Astrocyte (in vitro differentiated cells and primary cell): Measurements from ENCODE around the gene EML3. TPM values are rescaled to one million over a fixed set of nuclear protein-coding genes. Genes with fewer than 3 reads are reported as not detected.

ENCODE experiments used
- DNase-seq: peaks from one replicate; pipeline ENCODE4 v3.0.0-alpha.2; 2010; ENCODE audit warnings: low read depth
- FAIRE-seq: peaks from 2 replicates; lab custom pipeline; 2011; peaks lifted over from hg19 to GRCh38; lab: Jason Lieb, UNC
- H2AFZ ChIP-seq: 2 replicates; pipeline ENCODE4 v1.6.0; 2012; ENCODE audit warnings: low read depth, low read length, inconsistent platforms
- H3K27ac ChIP-seq: 2 replicates; pipeline ENCODE4 v1.5.1; 2011; ENCODE audit warnings: low read depth, low read length, inconsistent platforms
- H3K27me3 ChIP-seq: 2 replicates; pipeline ENCODE4 v1.6.0; 2011; ENCODE audit warnings: low read length, inconsistent platforms; ENCODE audit not compliant: insufficient read depth
- H3K36me3 ChIP-seq: 2 replicates; pipeline ENCODE4 v1.5.1; 2011; ENCODE audit warnings: low read length, inconsistent platforms; ENCODE audit not compliant: insufficient read depth
- H3K4me1 ChIP-seq: 2 replicates; pipeline ENCODE4 v1.5.1; 2011; ENCODE audit warnings: low read length, inconsistent platforms; ENCODE audit not compliant: insufficient read depth
- H3K4me2 ChIP-seq: 2 replicates; pipeline ENCODE4 v1.6.0; 2012; ENCODE audit warnings: low read length, inconsistent platforms
- H3K4me3 ChIP-seq: 2 replicates; pipeline ENCODE4 v1.5.1; 2011; ENCODE audit warnings: low read depth, mild to moderate bottlenecking, low read length, inconsistent platforms; ENCODE audit not compliant: insufficient read depth
- H3K79me2 ChIP-seq: 2 replicates; pipeline ENCODE4 v1.6.0; 2012; ENCODE audit warnings: mild to moderate bottlenecking, low read length, inconsistent platforms; ENCODE audit not compliant: insufficient read depth
- H3K9ac ChIP-seq: 2 replicates; pipeline ENCODE4 v1.6.0; 2012; ENCODE audit warnings: mild to moderate bottlenecking, low read length, inconsistent platforms
- H3K9me3 ChIP-seq: 2 replicates; pipeline ENCODE4 v1.5.1; 2012; ENCODE audit warnings: low read depth, mild to moderate bottlenecking, low read length, inconsistent platforms; ENCODE audit not compliant: insufficient read depth
- H4K20me1 ChIP-seq: 2 replicates; pipeline ENCODE4 v1.6.0; 2012; ENCODE audit warnings: low read length, inconsistent platforms; ENCODE audit not compliant: insufficient read depth
- H3K27ac Mint-ChIP-seq: one replicate; pipeline ENCODE4 v1.8.0; 2021; ENCODE audit warnings: mild to moderate bottlenecking, mixed read lengths; ENCODE audit not compliant: unreplicated experiment
- H3K27me3 Mint-ChIP-seq: one replicate; pipeline ENCODE4 v1.8.0; 2021; ENCODE audit warnings: low read depth, mixed read lengths; ENCODE audit not compliant: unreplicated experiment
- H3K36me3 Mint-ChIP-seq: one replicate; pipeline ENCODE4 v1.8.0; 2021; ENCODE audit warnings: low read depth, mixed read lengths; ENCODE audit not compliant: unreplicated experiment
- H3K4me1 Mint-ChIP-seq: one replicate; pipeline ENCODE4 v1.8.0; 2021; ENCODE audit warnings: low read depth, mixed read lengths; ENCODE audit not compliant: unreplicated experiment
- H3K4me3 Mint-ChIP-seq: one replicate; pipeline ENCODE4 v1.8.0; 2021; ENCODE audit warnings: mild to moderate bottlenecking, moderate library complexity, mixed read lengths; ENCODE audit not compliant: unreplicated experiment
- H3K9me3 Mint-ChIP-seq: one replicate; pipeline ENCODE4 v1.8.0; 2021; ENCODE audit warnings: mild to moderate bottlenecking, mixed read lengths; ENCODE audit not compliant: unreplicated experiment
- CTCF ChIP-seq: IDR thresholded peaks from 2 replicates; pipeline ENCODE4 v1.5.1; 2011; ENCODE audit warnings: low read depth, mild to moderate bottlenecking, inconsistent platforms, low read length, moderate library complexity; ENCODE audit not compliant: insufficient read depth
- EZH2 ChIP-seq: IDR thresholded peaks from 2 replicates; pipeline ENCODE4 v1.6.1; 2012; ENCODE audit warnings: mild to moderate bottlenecking, low read length, inconsistent platforms; ENCODE audit not compliant: insufficient read depth
- microRNA-seq: library from miRNA; unstranded; fragments of <30 nt; microRNA quantifications from one replicate; pipeline ENCODE4 v1.2.0, GENCODE V29; 2020
- total RNA-seq: library from RNA; stranded (reverse); gene quantifications from 2 replicates; pipeline ENCODE4 v1.2.1, GENCODE V29; 2021

EML3 gene
- total RNA-seq, 1 donor from 2014 or later = 25.5 TPM

GRCh38 chr11:62553080-62553838 is 59.3 kb downstream of the EML3 start:
- Histone ChIP-seq H4K20me1 (peaks cover 15% of the 10 kb centered on the region), H3K9ac (peak overlapping the region; percentile 88), H3K9me3 (no peaks in the 10 kb centered on the region), H3K36me3 (no peaks in the 10 kb centered on the region), H3K4me2 (peak overlapping the region; percentile 93), H3K4me3 (peak overlapping the region; percentile 43), H2AFZ (peak overlapping the region; percentile 19), H3K27ac (peak overlapping the region; percentile 97), H3K27me3 (no peaks in the 10 kb centered on the region), H3K4me1 (peaks cover 69% of the 10 kb centered on the region), H3K79me2 (peaks cover 5% of the 10 kb centered on the region)
- Mint-ChIP-seq H3K9me3 (no peaks in the 10 kb centered on the region), H3K36me3 (peaks cover 5% of the 10 kb centered on the region), H3K4me3 (peak overlapping the region; percentile 64), H3K4me1 (peaks cover 56% of the 10 kb centered on the region), H3K27me3 (no peaks in the 10 kb centered on the region), H3K27ac (peak overlapping the region; percentile 91)
- DNase-seq (peak; percentile 96), FAIRE-seq (peak; percentile 47)
- TF ChIP-seq CTCF = no peak
- no peak for TF ChIP-seq EZH2

DNA sequence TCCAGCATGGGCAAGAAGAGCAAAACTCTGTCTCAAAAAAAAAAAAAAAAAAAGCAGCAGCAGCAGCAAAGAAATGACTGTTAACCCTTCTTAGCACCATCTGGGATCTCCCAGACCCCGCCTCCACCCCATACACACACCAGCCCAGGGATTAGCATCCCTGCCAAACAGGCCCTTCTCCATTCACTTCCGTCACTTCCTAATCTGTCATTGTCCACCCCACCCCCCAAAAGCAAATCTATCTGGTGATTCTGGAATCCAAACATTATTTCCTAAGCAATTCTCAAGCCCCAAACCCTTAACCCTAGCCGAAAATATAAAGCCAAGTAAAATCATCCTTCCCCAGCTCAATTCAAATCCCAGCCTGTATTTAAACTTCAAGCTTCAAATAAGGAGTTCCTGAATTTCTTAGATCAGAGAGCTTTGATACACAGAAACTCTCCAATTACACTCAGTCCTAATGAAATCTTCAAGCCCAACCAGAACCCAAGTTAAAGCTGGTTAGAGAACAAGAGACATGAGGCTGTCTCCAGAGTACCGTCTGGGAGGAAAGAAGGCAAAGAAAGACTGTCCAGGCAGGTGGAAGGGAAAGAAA is 60.0 kb downstream of the EML3 start:
- Histone ChIP-seq H3K4me2 (peak overlapping the region; percentile 93), H3K36me3 (no peaks in the 10 kb centered on the region), H3K27me3 (no peaks in the 10 kb centered on the region), H3K27ac (peak overlapping the region; percentile 97), H2AFZ (no peak overlapping the region), H3K4me1 (peaks cover 75% of the 10 kb centered on the region), H3K4me3 (peak overlapping the region; percentile 43), H3K9me3 (no peaks in the 10 kb centered on the region), H3K79me2 (peaks cover 8% of the 10 kb centered on the region), H3K9ac (peak overlapping the region; percentile 88), H4K20me1 (peaks cover 15% of the 10 kb centered on the region)
- Mint-ChIP-seq H3K9me3 (no peaks in the 10 kb centered on the region), H3K27ac (peak overlapping the region; percentile 90), H3K36me3 (peaks cover 5% of the 10 kb centered on the region), H3K27me3 (no peaks in the 10 kb centered on the region), H3K4me3 (peak overlapping the region; percentile 54), H3K4me1 (peaks cover 63% of the 10 kb centered on the region)
- FAIRE-seq (no peak), DNase-seq (no peak)
- TF ChIP-seq EZH2 = no peak
- no peak for TF ChIP-seq CTCF

Small RNAs within 50 kb of the gene (microRNA-seq; reads per million reads assigned to microRNA genes)
- 4.4 reads per million, percentile 16 among the genes with 10 or more reads in this experiment for gene MIR6747

Other genes with a start within 250 kb of the EML3 start
- gene SCGB1A1, start 193.7 kb downstream of the EML3 start, total RNA-seq = not detected in 2 replicates
- gene AHNAK, start 66.0 kb downstream of the EML3 start, total RNA-seq = 305 and 378 TPM in 2 replicates
- 1,185 and 1,298 TPM in 2 replicates for gene EEF1G, start 38.9 kb downstream of the EML3 start, total RNA-seq
- 16.8 and 18.3 TPM in 2 replicates for gene TUT1, start 21.3 kb downstream of the EML3 start, total RNA-seq
- 123 and 136 TPM in 2 replicates for gene MTA2, start 10.9 kb downstream of the EML3 start, total RNA-seq
- gene ROM1, start 482 bp upstream of the EML3 start, total RNA-seq = 0.79 and 1.3 TPM in 2 replicates
- gene B3GAT3, start 9.2 kb upstream of the EML3 start, total RNA-seq = 52.4 and 54.5 TPM in 2 replicates
- 323 and 344 TPM in 2 replicates for gene GANAB, start 33.8 kb upstream of the EML3 start, total RNA-seq
- gene INTS5, start 40.5 kb upstream of the EML3 start, total RNA-seq = 16.7 and 18.4 TPM in 2 replicates
- gene C11orf98, start 52.4 kb upstream of the EML3 start, total RNA-seq = 60.0 and 69.8 TPM in 2 replicates
- 15.6 and 23.3 TPM in 2 replicates for gene CSKMT, start 52.5 kb upstream of the EML3 start, total RNA-seq
- 7.2 and 8.7 TPM in 2 replicates for gene UQCC3, start 58.9 kb upstream of the EML3 start, total RNA-seq
- 6.4 and 8.0 TPM in 2 replicates for gene LBHD1, start 59.5 kb upstream of the EML3 start, total RNA-seq
- 80.0 and 89.8 TPM in 2 replicates for gene UBXN1, start 66.3 kb upstream of the EML3 start, total RNA-seq
- gene LRRN4CL, start 76.8 kb upstream of the EML3 start, total RNA-seq = 0.17 and 0.43 TPM in 2 replicates
- 51.1 and 55.0 TPM in 2 replicates for gene BSCL2, start 94.6 kb upstream of the EML3 start, total RNA-seq
- gene GNG3, start 94.9 kb upstream of the EML3 start, total RNA-seq = 0.46 TPM in 1 of 2 replicates, not detected in the other
- gene HNRNPUL2, start 114.7 kb upstream of the EML3 start, total RNA-seq = 39.9 and 40.0 TPM in 2 replicates
- 51.9 and 60.8 TPM in 2 replicates for gene TTC9C, start 115.7 kb upstream of the EML3 start, total RNA-seq
- 11.0 and 11.2 TPM in 2 replicates for gene ZBTB3, start 141.4 kb upstream of the EML3 start, total RNA-seq
- 88.3 and 89.1 TPM in 2 replicates for gene POLR2G, start 148.8 kb upstream of the EML3 start, total RNA-seq
- 14.7 and 15.1 TPM in 2 replicates for gene TAF6L, start 158.6 kb upstream of the EML3 start, total RNA-seq
- gene TMEM179B, start 174.6 kb upstream of the EML3 start, total RNA-seq = 51.3 and 57.5 TPM in 2 replicates
- 7.8 and 11.3 TPM in 2 replicates for gene TMEM223, start 179.2 kb upstream of the EML3 start, total RNA-seq
- 51.4 and 55.9 TPM in 2 replicates for gene NXF1, start 192.7 kb upstream of the EML3 start, total RNA-seq
- gene STX5, start 219.3 kb upstream of the EML3 start, total RNA-seq = 44.2 and 45.7 TPM in 2 replicates
- gene TEX54, start 220.1 kb upstream of the EML3 start, total RNA-seq = not detected in 2 replicates
- 46.8 and 53.5 TPM in 2 replicates for gene WDR74, start 226.8 kb upstream of the EML3 start, total RNA-seq